Measurements from ENCODE around the gene CLPTM1L. TPM values are rescaled to one million over a fixed set of nuclear protein-coding genes. Genes with fewer than 3 reads are reported as not detected.

CLPTM1L gene
- total and polyA plus RNA-seq, 9 of the 15 experiments (the other 6 are each of a cell fraction or from before 2014, with no cell fraction given) = 3.5 to 217 (median 177) TPM

- ChIA-PET POLR2A (interaction anchor here (0.6 to 1.2 kb wide), 4 partner anchors 8 to 43 kb away, joined by 3 to 4 read pairs (median 3); no protein-coding TSS in a partner anchor), CTCF (ENCODE audit: low intra/inter-chr PET ratio) (no interaction called here)
- Histone ChIP-seq H3K9me1 (ENCODE audit: control insufficient read depth, insufficient read depth, low read length) (no peaks in the 10 kb centered on the region), H3K4me3 (no peak overlapping the region), H3K27me3 (ENCODE audit: control insufficient read depth in 2 of 2, insufficient read depth in 2 of 2, low read length in 2 of 2) (peaks cover 4 to 13% of the 10 kb centered on the region in 2 experiments; a peak in 4 of 5 replicates), H3K4me2 (ENCODE audit: insufficient read depth, low read length) (no peak overlapping the region), H3K79me2 (ENCODE audit: control insufficient read depth, insufficient read depth, low read length) (peaks cover 33% of the 10 kb centered on the region), H3K27ac (ENCODE audit: extremely low read depth, low read depth, low read length) (no peak overlapping the region; the same call in 2 of the 3 replicates), H3K9ac (ENCODE audit: insufficient read depth in 1 of 2, low read depth in 2 of 2, low read length in 2 of 2) (no peak overlapping the region), H3K9me3 (replicated peaks; ENCODE audit: control insufficient read depth, insufficient read depth, low read depth, low read length) (no peaks in the 10 kb centered on the region), H2AFZ (ENCODE audit: low read depth, low read length) (no peak overlapping the region), H3K36me3 (ENCODE audit: control insufficient read depth, insufficient read depth, low read length) (peaks cover 17% of the 10 kb centered on the region), H4K20me1 (replicated peaks; ENCODE audit: control insufficient read depth, insufficient read depth, low read length) (no peaks in the 10 kb centered on the region), H3K4me1 (replicated peaks in 1 of 2; ENCODE audit: control insufficient read depth in 2 of 2, insufficient read depth in 2 of 2, low read length in 2 of 2) (peaks cover 15 to 34% of the 10 kb centered on the region in 2 experiments; a peak in 4 of 5 replicates)
- DNase-seq (ENCODE audit: extremely low read depth in 1 of 4, low spot score in 3 of 4) (peak in 1 of 4 experiments; percentile 22), FAIRE-seq (no peak), ATAC-seq (peak; percentile 10; the same call in 2 of the 3 replicates)
- intact Hi-C loops (cut with micrococcal nuclease) = no loop called here
- in situ Hi-C loops (cut with MboI) = no loop called here
- TF ChIP-seq ERF (CRISPR knock-in tag; IDR thresholded peaks at IDR 0.05) = no peak
- TF ChIP-seq ZNF644 (tag; IDR thresholded peaks at IDR 0.05; ENCODE audit: low read depth) = no peak
- TF ChIP-seq, protein P1, sequence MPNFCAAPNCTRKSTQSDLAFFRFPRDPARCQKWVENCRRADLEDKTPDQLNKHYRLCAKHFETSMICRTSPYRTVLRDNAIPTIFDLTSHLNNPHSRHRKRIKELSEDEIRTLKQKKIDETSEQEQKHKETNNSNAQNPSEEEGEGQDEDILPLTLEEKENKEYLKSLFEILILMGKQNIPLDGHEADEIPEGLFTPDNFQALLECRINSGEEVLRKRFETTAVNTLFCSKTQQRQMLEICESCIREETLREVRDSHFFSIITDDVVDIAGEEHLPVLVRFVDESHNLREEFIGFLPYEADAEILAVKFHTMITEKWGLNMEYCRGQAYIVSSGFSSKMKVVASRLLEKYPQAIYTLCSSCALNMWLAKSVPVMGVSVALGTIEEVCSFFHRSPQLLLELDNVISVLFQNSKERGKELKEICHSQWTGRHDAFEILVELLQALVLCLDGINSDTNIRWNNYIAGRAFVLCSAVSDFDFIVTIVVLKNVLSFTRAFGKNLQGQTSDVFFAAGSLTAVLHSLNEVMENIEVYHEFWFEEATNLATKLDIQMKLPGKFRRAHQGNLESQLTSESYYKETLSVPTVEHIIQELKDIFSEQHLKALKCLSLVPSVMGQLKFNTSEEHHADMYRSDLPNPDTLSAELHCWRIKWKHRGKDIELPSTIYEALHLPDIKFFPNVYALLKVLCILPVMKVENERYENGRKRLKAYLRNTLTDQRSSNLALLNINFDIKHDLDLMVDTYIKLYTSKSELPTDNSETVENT (CRISPR knock-in tag; IDR thresholded peaks at IDR 0.05) = no peak
- no peak for TF ChIP-seq IRF9 (tag; IDR thresholded peaks at IDR 0.05)
- no peak for TF ChIP-seq NR4A1 (CRISPR knock-in tag; IDR thresholded peaks at IDR 0.05)
- TF ChIP-seq NR4A1 (tag; IDR thresholded peaks at IDR 0.05) = no peak
- TF ChIP-seq POLR2G (IDR thresholded peaks at IDR 0.05; ENCODE audit: low read depth, low read length) = 0 out of 2 replicates have a peak, but pooled peaks have one; percentile 38
- TF ChIP-seq EGR1 (conservative IDR thresholded peaks at IDR 0.05) = no peak
- no peak for TF ChIP-seq FOXJ3 (CRISPR knock-in tag; IDR thresholded peaks at IDR 0.05)
- no peak for TF ChIP-seq RFX1 (IDR thresholded peaks at IDR 0.05)
- no peak for TF ChIP-seq KLF13 (tag; IDR thresholded peaks at IDR 0.05; ENCODE audit: borderline replicate concordance, low read depth)
- TF ChIP-seq SMAD1 (IDR thresholded peaks at IDR 0.05; ENCODE audit: low read depth, low read length, partially characterized antibody) = no peak
- TF ChIP-seq RBBP5 (IDR thresholded peaks at IDR 0.05; ENCODE audit: borderline replicate concordance, insufficient read depth, low read length, poor library complexity, severe bottlenecking) = no peak
- TF ChIP-seq U2AF2 (optimal IDR thresholded peaks at IDR 0.05; ENCODE audit: low read depth, low read length) = no peak
- TF ChIP-seq MCM7 (IDR thresholded peaks at IDR 0.05) = no peak
- TF ChIP-seq ETS1 (conservative IDR thresholded peaks at IDR 0.05; ENCODE audit: control insufficient read depth, low read depth, low read length) = no peak
- TF ChIP-seq ILK (tag; IDR thresholded peaks at IDR 0.05; ENCODE audit: borderline replicate concordance, low read depth) = no peak
- TF ChIP-seq POLR2AphosphoS2 (IDR thresholded peaks at IDR 0.05; ENCODE audit: low read length) = 0 out of 2 replicates have a peak, but pooled peaks have one; percentile 6
- WGBS (ENCODE audit: insufficient coverage, low coverage, missing lambda C conversion rate) = 49% methylated on average over 7 of the region's 10 CpGs
- no TSS peak for BruUV-seq (replicated peaks)
These were observed 2.7 kb upstream of the CLPTM1L start for GRCh38 chr5:1347571-1347970.

Data from K562 (cell line).